GM10248 (cell line): ENCODE measurements around the gene ABCC8.

ENCODE experiments used
- CTCF ChIA-PET: fragments of 300-600 bp; sonication (Branson Sonifier 250); formaldehyde crosslinking; extraction: SDS; loops from one replicate; lab custom pipeline; 2021; ENCODE audit warnings: antibody characterized with exemption; lab: Yijun Ruan, JAX
- POLR2A ChIA-PET: fragments of 350-650 bp; sonication (Branson Sonifier 250); formaldehyde crosslinking; extraction: SDS; loops from one replicate; lab custom pipeline; 2020; ENCODE audit warnings: antibody characterized with exemption; lab: Yijun Ruan, JAX
- DNase-seq: peaks from one replicate; pipeline ENCODE4 v3.0.0; 2012; ENCODE audit errors: extremely low spot score
- CTCF ChIP-seq: IDR thresholded peaks from 2 replicates; pipeline ENCODE4 v1.5.1; 2012; ENCODE audit warnings: mild to moderate bottlenecking, low read depth; ENCODE audit errors: extremely low read depth, missing control alignments, control extremely low read depth

The ABCC8 gene

GRCh38 chr11:17479284-17480214 is 2.9 kb upstream of the ABCC8 start:
- POLR2A ChIA-PET: no interaction called here
- no peak for DNase-seq
- CTCF ChIA-PET: no interaction called here
- TF ChIP-seq CTCF: no peak

- ChIA-PET CTCF (no interaction called here), POLR2A (no interaction called here)
- DNase-seq: no peak
- TF ChIP-seq CTCF: no peak
Observed at GRCh38 chr11:17478070-17478469, 1.4 kb upstream of the ABCC8 start.

- TF ChIP-seq CTCF: no peak
- POLR2A ChIA-PET: no interaction called here
- no peak for DNase-seq
- CTCF ChIA-PET: no interaction called here
Observed at GRCh38 chr11:17477361-17477760, 716 bp upstream of the ABCC8 start.

GRCh38 chr11:17477084-17477333 is 364 bp upstream of the ABCC8 start:
- ChIA-PET POLR2A (no interaction called here), CTCF (no interaction called here)
- DNase-seq: no peak
- TF ChIP-seq CTCF: no peak

- ChIA-PET POLR2A (no interaction called here), CTCF (interaction anchor here (0.9 to 1.1 kb wide), 2 partner anchors 31 to 92 kb away, joined by 3 to 4 read pairs; no protein-coding TSS in a partner anchor)
- DNase-seq: no peak
- TF ChIP-seq CTCF: no peak
Observed at GRCh38 chr11:17475666-17476316, 854 bp downstream of the ABCC8 start.

GRCh38 chr11:17473071-17473744 is 3.4 kb downstream of the ABCC8 start:
- no peak for TF ChIP-seq CTCF
- ChIA-PET CTCF (interaction anchor here (1.0 to 1.3 kb wide), 2 partner anchors 9 to 14 kb away, joined by 3 read pairs; no protein-coding TSS in a partner anchor), POLR2A (no interaction called here)
- DNase-seq: no peak
